ENCODE measurements around the gene TBC1D32.

DNA sequence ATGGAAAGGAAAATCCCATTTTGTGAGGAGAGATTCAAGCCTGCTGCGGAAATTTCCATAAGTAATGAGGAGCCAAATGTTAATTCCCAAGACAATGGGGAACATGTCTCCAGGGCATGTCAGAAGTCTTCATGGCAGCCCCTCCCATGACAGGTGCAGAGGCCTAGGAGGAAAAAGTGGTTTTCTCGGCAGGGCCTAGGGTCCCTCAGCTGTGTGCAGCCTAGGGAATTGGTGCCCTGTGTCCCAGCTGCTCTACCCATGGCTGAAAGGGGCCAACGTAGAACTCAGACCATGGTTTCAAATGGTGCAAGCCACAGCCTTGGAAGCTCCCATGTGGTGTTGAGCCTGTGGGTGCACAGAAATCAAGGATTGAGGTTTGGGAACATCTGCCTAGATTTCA is 269.9 kb downstream of the TBC1D32 start:
- no peak for TF ChIP-seq POLR2A (IDR thresholded peaks at IDR 0.05; ENCODE audit: low read length)
- no peak for TF ChIP-seq GATA1 (IDR thresholded peaks at IDR 0.05; ENCODE audit: low read depth, low read length)
